22Rv1 (cell line): Measurements from ENCODE around the gene RGS7.

Experiments used
- H3K27ac ChIP-seq: fragments of 450-650 bp; 2 replicates; pipeline ENCODE4 v1.5.1; 2017
- CTCF ChIP-seq: fragments of 450-650 bp; IDR thresholded peaks from 2 replicates; pipeline ENCODE4 v1.5.1; 2017; ENCODE audit warnings: mild to moderate bottlenecking
- ZFX ChIP-seq: fragments of 450-650 bp; IDR thresholded peaks from 2 replicates; pipeline ENCODE4 v1.6.1; 2017; ENCODE audit warnings: antibody characterized with exemption, borderline replicate concordance

The RGS7 gene

GRCh38 chr1:240869071-240869470 lies 487.9 kb downstream of the RGS7 start:
- TF ChIP-seq ZFX (no peak), CTCF (no peak)
- no peak overlapping the region for H3K27ac ChIP-seq

GRCh38 chr1:240866724-240867123 lies 490.3 kb downstream of the RGS7 start:
- H3K27ac ChIP-seq = no peak overlapping the region
- no peak for TF ChIP-seq CTCF
- no peak for TF ChIP-seq ZFX

GRCh38 chr1:240860023-240860422 lies 497.0 kb downstream of the RGS7 start:
- H3K27ac ChIP-seq = no peak overlapping the region
- no peak for TF ChIP-seq CTCF
- TF ChIP-seq ZFX = no peak

- TF ChIP-seq ZFX (no peak), CTCF (no peak)
- H3K27ac ChIP-seq = no peak overlapping the region
Observed at GRCh38 chr1:240854367-240854766, 502.6 kb downstream of the RGS7 start.

GRCh38 chr1:240847325-240847724 lies 509.7 kb downstream of the RGS7 start:
- H3K27ac ChIP-seq = no peak overlapping the region
- TF ChIP-seq CTCF (no peak), ZFX (no peak)

- no peak overlapping the region for H3K27ac ChIP-seq
- TF ChIP-seq ZFX (no peak), CTCF (no peak)
Observed at GRCh38 chr1:240844486-240844885, 512.5 kb downstream of the RGS7 start.

GRCh38 chr1:240843798-240844197 lies 513.2 kb downstream of the RGS7 start:
- H3K27ac ChIP-seq = no peak overlapping the region
- TF ChIP-seq CTCF = no peak
- no peak for TF ChIP-seq ZFX
